ENCODE data around the gene HS1BP3. TPM values are rescaled to one million over a fixed set of nuclear protein-coding genes. Genes with fewer than 3 reads are reported as not detected.

Gene HS1BP3
- total RNA-seq, 2 donors from 2014 or later: 8.9 to 10.7 TPM

DNA sequence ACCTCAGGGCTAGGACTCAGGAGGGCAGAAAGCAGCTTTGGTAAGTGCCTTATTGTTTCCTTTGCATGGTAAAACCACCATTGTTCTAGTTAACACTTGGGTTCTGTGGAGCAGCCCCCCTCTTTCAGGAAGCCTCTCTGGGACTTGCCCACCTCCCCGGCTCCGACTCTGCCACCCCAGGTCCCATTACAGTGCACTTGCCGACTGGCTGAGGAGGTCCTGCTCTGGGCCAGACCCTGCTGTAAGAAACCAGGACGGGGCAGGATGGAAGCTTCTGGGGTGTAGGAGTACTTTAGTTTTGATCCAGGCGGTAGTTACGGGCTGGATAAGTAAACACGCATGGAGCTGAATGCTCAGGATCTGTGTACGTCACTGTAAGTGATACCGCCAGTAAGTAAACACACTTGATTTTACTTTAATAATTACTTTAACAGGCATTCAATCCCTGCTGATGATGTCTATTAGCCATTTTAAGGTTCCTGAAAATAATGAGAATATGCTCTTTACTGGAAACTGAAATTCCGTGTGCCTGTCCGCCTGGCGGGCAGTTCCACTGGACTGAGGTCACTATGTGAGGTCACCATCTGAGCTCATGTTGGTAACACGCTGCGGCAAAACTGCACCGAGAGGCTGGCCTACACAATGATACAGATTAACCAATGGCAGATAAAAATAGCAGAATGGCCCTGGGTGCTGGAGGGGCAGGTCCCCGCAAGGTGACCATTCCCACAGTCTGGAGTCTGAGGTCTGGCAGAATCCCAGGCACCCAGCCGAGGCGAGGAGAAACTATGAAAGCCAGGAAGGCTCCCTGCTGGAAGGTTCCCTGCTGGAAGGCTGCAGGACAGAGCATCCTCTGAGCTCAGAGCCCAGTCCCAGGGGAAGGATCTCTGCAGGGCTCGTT, 25.2 kb downstream of the HS1BP3 start:
- no peak overlapping the region for H3K4me3 Mint-ChIP-seq
- peaks cover 24% of the 10 kb centered on the region for H3K36me3 Mint-ChIP-seq (ENCODE audit: low read depth)
- ATAC-seq (replicated peaks): no peak
- no peaks in the 10 kb centered on the region for H3K4me1 Mint-ChIP-seq
- H3K9me3 Mint-ChIP-seq: no peaks in the 10 kb centered on the region
- H3K27me3 Mint-ChIP-seq: no peaks in the 10 kb centered on the region
- peak overlapping the region; percentile 30 for H3K27ac Mint-ChIP-seq

GRCh38 chr2:20624884-20625485, 25.9 kb downstream of the HS1BP3 start:
- Mint-ChIP-seq H3K4me3 (no peak overlapping the region), H3K27ac (no peak overlapping the region), H3K36me3 (ENCODE audit: low read depth) (peaks cover 30% of the 10 kb centered on the region), H3K4me1 (no peaks in the 10 kb centered on the region), H3K9me3 (no peaks in the 10 kb centered on the region), H3K27me3 (no peaks in the 10 kb centered on the region)
- no peak for ATAC-seq (replicated peaks)

DNA sequence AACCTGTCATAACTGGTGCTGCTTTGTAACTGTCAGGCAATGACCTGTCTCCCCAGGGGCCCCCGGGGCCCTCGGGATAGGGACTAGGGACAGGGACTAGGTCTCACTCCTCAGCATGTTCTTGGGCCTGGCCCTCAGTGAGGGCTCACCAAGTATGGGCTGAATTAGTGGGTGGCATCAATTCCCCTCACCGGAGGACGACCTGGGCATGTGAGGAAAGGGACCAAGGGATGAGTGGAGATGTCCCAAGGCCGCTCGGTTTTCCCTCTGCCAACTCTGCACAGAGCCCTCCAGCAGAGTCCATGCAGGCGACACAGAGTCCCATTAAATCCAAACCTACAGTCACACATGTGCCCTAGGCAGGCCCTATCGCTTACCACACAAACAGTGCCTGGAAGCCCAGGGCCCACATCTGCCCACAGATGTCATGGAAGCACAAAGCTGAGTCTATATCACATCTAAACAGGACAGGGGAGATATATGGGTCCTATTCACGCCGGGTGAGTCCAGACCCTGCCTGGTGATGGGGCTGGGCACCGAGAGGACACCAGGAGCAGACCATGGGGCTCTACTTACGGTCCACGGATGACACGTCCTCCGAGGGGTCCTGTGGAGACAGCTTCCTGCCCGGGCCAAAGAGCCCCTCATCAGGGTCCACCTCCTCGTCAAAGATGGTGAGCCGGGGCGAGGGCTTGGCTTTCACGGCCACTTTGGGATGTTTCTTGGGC, 26.6 kb downstream of the HS1BP3 start:
- Mint-ChIP-seq H3K27ac (no peak overlapping the region), H3K4me3 (no peak overlapping the region), H3K4me1 (no peaks in the 10 kb centered on the region), H3K9me3 (no peaks in the 10 kb centered on the region), H3K27me3 (no peaks in the 10 kb centered on the region), H3K36me3 (ENCODE audit: low read depth) (peaks cover 30% of the 10 kb centered on the region)
- no peak for ATAC-seq (replicated peaks)

GRCh38 chr2:20623741-20624155, 27.1 kb downstream of the HS1BP3 start:
- Mint-ChIP-seq H3K27me3 (no peaks in the 10 kb centered on the region), H3K4me1 (no peaks in the 10 kb centered on the region), H3K36me3 (ENCODE audit: low read depth) (peaks cover 30% of the 10 kb centered on the region), H3K27ac (no peak overlapping the region), H3K9me3 (no peaks in the 10 kb centered on the region), H3K4me3 (no peak overlapping the region)
- no peak for ATAC-seq (replicated peaks)

DNA sequence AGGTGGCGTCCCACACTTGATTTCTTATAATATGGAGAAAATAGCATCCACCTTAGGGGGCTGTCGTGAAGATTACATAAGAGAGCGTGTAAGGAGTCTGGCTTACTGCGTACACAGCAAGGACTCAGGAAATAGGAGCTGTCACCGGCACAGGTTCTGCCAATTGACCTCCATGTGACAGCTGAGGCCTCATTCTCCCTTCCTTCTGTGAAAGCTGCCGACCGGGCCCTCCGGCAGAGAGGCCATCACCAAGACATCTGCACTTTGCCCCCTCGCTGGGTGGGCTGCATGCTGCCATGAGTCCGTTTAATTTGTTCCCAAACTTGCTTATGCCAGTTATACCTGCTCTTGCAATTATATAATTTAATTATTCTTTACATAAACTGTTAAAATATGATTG, 27.7 kb downstream of the HS1BP3 start:
- ATAC-seq (replicated peaks): no peak
- no peaks in the 10 kb centered on the region for H3K9me3 Mint-ChIP-seq
- H3K4me3 Mint-ChIP-seq: no peak overlapping the region
- no peak overlapping the region for H3K27ac Mint-ChIP-seq
- peaks cover 30% of the 10 kb centered on the region for H3K36me3 Mint-ChIP-seq (ENCODE audit: low read depth)
- no peaks in the 10 kb centered on the region for H3K27me3 Mint-ChIP-seq
- H3K4me1 Mint-ChIP-seq: no peaks in the 10 kb centered on the region

GRCh38 chr2:20622731-20623130, 28.2 kb downstream of the HS1BP3 start:
- no peak for ATAC-seq (replicated peaks)
- Mint-ChIP-seq H3K27ac (no peak overlapping the region), H3K4me3 (no peak overlapping the region), H3K27me3 (no peaks in the 10 kb centered on the region), H3K4me1 (no peaks in the 10 kb centered on the region), H3K9me3 (no peaks in the 10 kb centered on the region), H3K36me3 (ENCODE audit: low read depth) (peaks cover 30% of the 10 kb centered on the region)

DNA sequence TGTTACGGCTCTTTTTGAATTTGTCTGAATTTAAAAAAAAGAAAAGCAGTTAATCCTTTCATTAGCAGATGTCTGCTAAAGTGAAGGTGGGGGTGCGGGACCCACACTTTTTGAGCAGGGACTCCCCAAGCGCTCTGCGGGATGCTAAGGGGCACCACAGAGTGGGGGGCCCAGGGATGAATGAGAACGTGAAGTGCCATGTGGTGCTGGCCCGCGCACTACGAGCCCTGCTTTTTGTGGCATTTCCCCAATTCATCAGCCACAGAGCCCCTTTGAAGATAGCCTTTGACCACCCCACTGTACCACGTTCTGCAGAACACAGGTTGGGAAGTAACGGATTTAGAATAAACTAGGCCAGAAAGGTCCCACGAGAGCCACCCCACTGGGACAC, 28.6 kb downstream of the HS1BP3 start:
- Mint-ChIP-seq H3K4me1 (no peaks in the 10 kb centered on the region), H3K9me3 (no peaks in the 10 kb centered on the region), H3K27ac (no peak overlapping the region), H3K27me3 (no peaks in the 10 kb centered on the region), H3K36me3 (ENCODE audit: low read depth) (peaks cover 30% of the 10 kb centered on the region), H3K4me3 (no peak overlapping the region)
- ATAC-seq (replicated peaks): no peak

GRCh38 chr2:20621366-20622295, 29.3 kb downstream of the HS1BP3 start:
- Mint-ChIP-seq H3K9me3 (no peaks in the 10 kb centered on the region), H3K27ac (no peak overlapping the region), H3K4me1 (no peaks in the 10 kb centered on the region), H3K27me3 (no peaks in the 10 kb centered on the region), H3K4me3 (no peak overlapping the region), H3K36me3 (ENCODE audit: low read depth) (peaks cover 30% of the 10 kb centered on the region)
- no peak for ATAC-seq (replicated peaks)

DNA sequence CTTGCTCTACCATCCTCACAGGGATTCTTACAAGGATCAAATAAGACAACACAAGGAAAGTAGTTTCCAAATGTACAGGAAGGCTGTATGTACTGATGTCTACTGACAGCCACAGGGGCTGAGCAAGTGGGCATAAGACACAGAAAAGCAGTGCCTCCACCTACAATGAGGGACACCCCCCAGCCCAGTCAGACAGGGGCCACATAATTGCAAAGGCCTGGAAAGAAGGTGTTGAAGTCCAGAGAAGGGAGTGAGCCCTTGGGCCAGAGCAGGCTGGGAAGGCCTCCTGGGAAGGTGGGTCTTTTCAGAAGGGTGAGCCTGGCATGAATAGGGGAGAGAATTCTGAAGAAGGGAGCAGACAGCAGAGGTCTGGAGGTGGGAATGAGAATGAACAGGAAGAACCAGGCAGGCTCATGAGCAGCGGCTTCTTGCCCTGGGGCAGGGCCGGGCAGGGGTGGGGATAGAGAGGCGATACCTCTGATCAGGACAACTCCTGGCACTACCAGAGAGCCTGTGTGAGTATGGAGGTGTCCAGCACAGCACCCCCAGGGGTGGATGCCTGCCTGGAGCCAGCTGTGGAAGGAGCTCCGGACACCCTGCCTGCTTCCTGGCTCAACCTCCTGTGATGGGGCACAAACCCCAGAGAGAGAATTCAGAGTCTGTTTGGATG, 30.1 kb downstream of the HS1BP3 start:
- Mint-ChIP-seq H3K27ac (peak overlapping the region; percentile 67), H3K9me3 (no peaks in the 10 kb centered on the region), H3K4me1 (no peaks in the 10 kb centered on the region), H3K4me3 (no peak overlapping the region), H3K36me3 (ENCODE audit: low read depth) (peaks cover 30% of the 10 kb centered on the region), H3K27me3 (no peaks in the 10 kb centered on the region)
- ATAC-seq (replicated peaks): no peak

DNA sequence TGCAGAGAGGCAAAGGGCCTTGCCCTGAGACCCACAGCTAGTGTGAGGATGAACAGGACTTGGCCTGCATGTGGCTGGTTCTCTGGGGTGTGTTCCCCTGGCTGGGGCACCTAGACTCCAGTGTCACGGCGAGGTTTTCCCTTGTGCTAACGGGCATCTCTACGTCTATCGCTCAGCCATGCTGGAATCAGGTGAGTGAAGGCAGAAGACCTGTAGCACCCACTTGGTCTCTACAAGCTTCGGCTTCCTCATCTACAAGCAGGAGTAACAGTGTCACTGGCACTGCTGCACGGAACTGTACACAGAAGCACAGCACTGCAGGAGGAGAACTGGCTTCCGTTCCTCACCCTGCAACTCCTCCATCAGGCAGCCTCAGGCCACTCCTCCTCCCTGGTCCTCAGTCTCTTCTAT, 30.6 kb downstream of the HS1BP3 start:
- Mint-ChIP-seq H3K36me3 (ENCODE audit: low read depth) (peaks cover 30% of the 10 kb centered on the region), H3K9me3 (no peaks in the 10 kb centered on the region)

GRCh38 chr2:20619624-20620024, 31.3 kb downstream of the HS1BP3 start:
- Mint-ChIP-seq H3K9me3 (no peaks in the 10 kb centered on the region), H3K27ac (no peak overlapping the region), H3K4me1 (no peaks in the 10 kb centered on the region), H3K36me3 (ENCODE audit: low read depth) (peaks cover 30% of the 10 kb centered on the region), H3K4me3 (no peak overlapping the region), H3K27me3 (no peaks in the 10 kb centered on the region)
- no peak for ATAC-seq (replicated peaks)

More for the DNA sequence above, 30.6 kb downstream of the HS1BP3 start:
- no peaks in the 10 kb centered on the region for H3K4me1 Mint-ChIP-seq
- H3K4me3 Mint-ChIP-seq: no peak overlapping the region
- peak overlapping the region; percentile 67 for H3K27ac Mint-ChIP-seq
- ATAC-seq (replicated peaks): no peak
- no peaks in the 10 kb centered on the region for H3K27me3 Mint-ChIP-seq

DNA sequence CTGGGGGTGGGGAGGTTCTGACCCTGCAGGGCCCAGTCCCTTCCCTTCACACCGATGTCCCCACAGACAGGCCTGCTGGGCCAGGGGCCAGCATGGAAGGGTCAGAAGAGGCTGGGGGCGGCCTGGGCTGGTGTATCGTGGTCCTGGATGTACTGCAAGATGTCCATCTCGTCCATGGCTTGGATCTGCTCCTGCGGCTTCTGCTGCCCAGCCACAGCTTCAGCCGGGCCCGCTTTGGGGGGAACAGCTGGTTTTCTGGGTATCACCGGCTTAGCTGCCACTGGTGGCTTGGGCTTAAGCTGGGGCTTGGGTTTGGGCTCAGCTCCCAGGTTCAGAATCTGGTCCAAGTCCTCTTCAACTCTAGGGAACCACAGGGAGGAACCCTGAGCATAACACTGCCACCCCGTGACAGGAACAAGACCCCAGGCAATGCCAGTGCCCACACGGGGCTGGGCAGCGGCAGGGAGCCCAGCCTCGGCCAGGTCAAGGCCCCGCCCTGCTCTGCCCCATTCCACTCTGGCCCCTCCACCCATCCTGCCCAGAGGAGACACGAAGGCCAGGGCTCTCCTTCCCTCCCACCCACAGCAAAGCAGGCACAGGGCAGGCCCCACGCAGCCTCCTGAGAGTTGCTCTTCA, 31.9 kb downstream of the HS1BP3 start:
- no peak for ATAC-seq (replicated peaks)

GRCh38 chr2:20618468-20618885, 32.4 kb downstream of the HS1BP3 start:
- Mint-ChIP-seq H3K4me3 (no peak overlapping the region), H3K9me3 (no peaks in the 10 kb centered on the region), H3K4me1 (no peaks in the 10 kb centered on the region), H3K36me3 (ENCODE audit: low read depth) (peaks cover 30% of the 10 kb centered on the region), H3K27ac (no peak overlapping the region), H3K27me3 (no peaks in the 10 kb centered on the region)
- no peak for ATAC-seq (replicated peaks)

More for the DNA sequence above, 31.9 kb downstream of the HS1BP3 start:
- H3K36me3 Mint-ChIP-seq (ENCODE audit: low read depth): peaks cover 30% of the 10 kb centered on the region
- no peaks in the 10 kb centered on the region for H3K9me3 Mint-ChIP-seq
- no peaks in the 10 kb centered on the region for H3K27me3 Mint-ChIP-seq
- no peaks in the 10 kb centered on the region for H3K4me1 Mint-ChIP-seq
- H3K4me3 Mint-ChIP-seq: no peak overlapping the region
- H3K27ac Mint-ChIP-seq: no peak overlapping the region

All from activated T-helper 17 cell treated with anti-CD3 and anti-CD28 coated beads, Interleukin-2, amount 50 U/mL, for 72 hours (primary cell).